Stomach (tissue), 4 donors: ENCODE measurements around the gene TEX51.

Experiments used
- POLR2A ChIP-seq, 4 donors: fragments of 450-650 bp; IDR thresholded peaks; one replicate each; pipeline ENCODE4 v1.6.1; 2016; ENCODE audit warnings: antibody characterized with exemption in 4 of 4, control low read depth in 2 of 4, mild to moderate bottlenecking in 1 of 4, moderate library complexity in 1 of 4
- POLR2AphosphoS5 ChIP-seq, 3 donors: sonication (generic); formaldehyde crosslinking; IDR thresholded peaks; one replicate each; pipeline ENCODE4 v1.6.1; 2016; ENCODE audit warnings: antibody characterized with exemption in 3 of 3

DNA sequence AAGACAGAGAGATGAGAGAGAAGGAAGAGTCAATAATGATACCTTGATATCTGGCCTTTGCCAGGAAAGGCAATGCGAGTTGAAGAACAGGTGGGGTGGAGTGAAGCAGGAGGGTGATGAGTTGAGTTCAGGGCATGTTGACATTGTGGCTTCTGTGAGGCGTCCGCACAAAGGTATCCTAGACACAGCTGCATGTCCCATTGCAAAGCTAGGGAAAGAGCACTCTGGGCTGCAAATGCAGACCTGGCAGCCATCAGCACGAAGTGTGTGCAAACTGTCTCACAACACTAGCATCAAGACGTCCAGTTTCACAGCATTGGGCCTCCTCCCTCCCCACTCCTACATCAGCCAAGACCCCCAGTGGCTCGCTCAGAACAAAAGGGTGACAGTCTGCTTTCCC, 36.1 kb downstream of the TEX51 start:
- TF ChIP-seq POLR2AphosphoS5 (IDR thresholded peaks at IDR 0.05) (no peak), POLR2A (IDR thresholded peaks at IDR 0.05) (no peak)
